ENCODE results near the gene BCKDHB.

Gene BCKDHB

GRCh38 chr6:80181352-80182081, 75.0 kb downstream of the BCKDHB start:
- H3K4me3 ChIP-seq (ENCODE audit: low read length) = no peak overlapping the region; the same call in 1 of the 2 replicates
- H3K27me3 ChIP-seq (replicated peaks; ENCODE audit: insufficient read depth, low read length) = no peaks in the 10 kb centered on the region
- no peak overlapping the region for H2AFZ ChIP-seq (ENCODE audit: low read length)
- TF ChIP-seq EZH2 (optimal IDR thresholded peaks at IDR 0.05; ENCODE audit: low read depth, low read length) = no peak
- TF ChIP-seq CTCF (IDR thresholded peaks at IDR 0.05; ENCODE audit: low read length) = no peak
- no peaks in the 10 kb centered on the region for H3K36me3 ChIP-seq (replicated peaks; ENCODE audit: insufficient read depth, low read length)
- H4K20me1 ChIP-seq (ENCODE audit: insufficient read depth, low read length) = no peaks in the 10 kb centered on the region
- H3F3A ChIP-seq (ENCODE audit: insufficient read depth, low read length) = peaks cover 18% of the 10 kb centered on the region
- peaks cover 34% of the 10 kb centered on the region for H3K4me1 ChIP-seq (ENCODE audit: low read length)
- H3K9ac ChIP-seq (ENCODE audit: low read length) = peak overlapping the region; percentile 39; the same call in 1 of the 2 replicates
- H3K27ac ChIP-seq (ENCODE audit: low read length) = peak overlapping the region; percentile 90
- peak overlapping the region; percentile 78 for H3K4me2 ChIP-seq (ENCODE audit: low read depth, low read length)
- DNase-seq = peak; percentile 96
- H3K79me2 ChIP-seq (ENCODE audit: low read length) = 0 out of 2 replicates have a peak, but pooled peaks cover 5% of the 10 kb centered on the region
- H3K9me2 ChIP-seq (replicated peaks; ENCODE audit: insufficient read depth, low read length) = no peaks in the 10 kb centered on the region
- H3K9me3 ChIP-seq (replicated peaks; ENCODE audit: insufficient read depth, low read length) = no peaks in the 10 kb centered on the region

GRCh38 chr6:80182308-80182707, 75.8 kb downstream of the BCKDHB start:
- Histone ChIP-seq H3F3A (ENCODE audit: insufficient read depth, low read length) (peaks cover 18% of the 10 kb centered on the region), H3K4me1 (ENCODE audit: low read length) (peaks cover 34% of the 10 kb centered on the region), H3K27me3 (replicated peaks; ENCODE audit: insufficient read depth, low read length) (no peaks in the 10 kb centered on the region), H3K36me3 (replicated peaks; ENCODE audit: insufficient read depth, low read length) (no peaks in the 10 kb centered on the region), H4K20me1 (ENCODE audit: insufficient read depth, low read length) (no peaks in the 10 kb centered on the region), H3K79me2 (ENCODE audit: low read length) (0 out of 2 replicates have a peak, but pooled peaks cover 5% of the 10 kb centered on the region), H3K9me2 (replicated peaks; ENCODE audit: insufficient read depth, low read length) (no peaks in the 10 kb centered on the region), H3K4me2 (ENCODE audit: low read depth, low read length) (peak overlapping the region; percentile 78), H2AFZ (ENCODE audit: low read length) (no peak overlapping the region), H3K9me3 (replicated peaks; ENCODE audit: insufficient read depth, low read length) (no peaks in the 10 kb centered on the region), H3K27ac (ENCODE audit: low read length) (peak overlapping the region; percentile 90), H3K9ac (ENCODE audit: low read length) (no peak overlapping the region; the same call in 1 of the 2 replicates), H3K4me3 (ENCODE audit: low read length) (no peak overlapping the region)
- TF ChIP-seq EZH2 (optimal IDR thresholded peaks at IDR 0.05; ENCODE audit: low read depth, low read length) = no peak
- TF ChIP-seq EZH2phosphoT487 (IDR thresholded peaks at IDR 0.05; ENCODE audit: low read length) = no peak
- no peak for TF ChIP-seq CTCF (IDR thresholded peaks at IDR 0.05; ENCODE audit: low read length)
- DNase-seq = no peak

- peaks cover 18% of the 10 kb centered on the region for H3F3A ChIP-seq (ENCODE audit: insufficient read depth, low read length)
- H3K4me3 ChIP-seq (ENCODE audit: low read length) = no peak overlapping the region
- H3K4me1 ChIP-seq (ENCODE audit: low read length) = peaks cover 34% of the 10 kb centered on the region
- no peak overlapping the region for H3K27ac ChIP-seq (ENCODE audit: low read length)
- no peak for DNase-seq
- H3K9me2 ChIP-seq (replicated peaks; ENCODE audit: insufficient read depth, low read length) = no peaks in the 10 kb centered on the region
- no peaks in the 10 kb centered on the region for H3K9me3 ChIP-seq (replicated peaks; ENCODE audit: insufficient read depth, low read length)
- H3K27me3 ChIP-seq (replicated peaks; ENCODE audit: insufficient read depth, low read length) = no peaks in the 10 kb centered on the region
- H3K79me2 ChIP-seq (ENCODE audit: low read length) = 0 out of 2 replicates have a peak, but pooled peaks cover 5% of the 10 kb centered on the region
- H3K9ac ChIP-seq (ENCODE audit: low read length) = no peak overlapping the region
- no peaks in the 10 kb centered on the region for H4K20me1 ChIP-seq (ENCODE audit: insufficient read depth, low read length)
- H3K36me3 ChIP-seq (replicated peaks; ENCODE audit: insufficient read depth, low read length) = no peaks in the 10 kb centered on the region
- TF ChIP-seq EZH2 (optimal IDR thresholded peaks at IDR 0.05; ENCODE audit: low read depth, low read length) (no peak), EZH2phosphoT487 (IDR thresholded peaks at IDR 0.05; ENCODE audit: low read length) (no peak), CTCF (IDR thresholded peaks at IDR 0.05; ENCODE audit: low read length) (no peak)
- no peak overlapping the region for H3K4me2 ChIP-seq (ENCODE audit: low read depth, low read length)
- no peak overlapping the region for H2AFZ ChIP-seq (ENCODE audit: low read length)
Observed at GRCh38 chr6:80183019-80183795, 76.7 kb downstream of the BCKDHB start.
